Measurements from ENCODE around the gene TNFRSF14.

TNFRSF14 gene

DNA sequence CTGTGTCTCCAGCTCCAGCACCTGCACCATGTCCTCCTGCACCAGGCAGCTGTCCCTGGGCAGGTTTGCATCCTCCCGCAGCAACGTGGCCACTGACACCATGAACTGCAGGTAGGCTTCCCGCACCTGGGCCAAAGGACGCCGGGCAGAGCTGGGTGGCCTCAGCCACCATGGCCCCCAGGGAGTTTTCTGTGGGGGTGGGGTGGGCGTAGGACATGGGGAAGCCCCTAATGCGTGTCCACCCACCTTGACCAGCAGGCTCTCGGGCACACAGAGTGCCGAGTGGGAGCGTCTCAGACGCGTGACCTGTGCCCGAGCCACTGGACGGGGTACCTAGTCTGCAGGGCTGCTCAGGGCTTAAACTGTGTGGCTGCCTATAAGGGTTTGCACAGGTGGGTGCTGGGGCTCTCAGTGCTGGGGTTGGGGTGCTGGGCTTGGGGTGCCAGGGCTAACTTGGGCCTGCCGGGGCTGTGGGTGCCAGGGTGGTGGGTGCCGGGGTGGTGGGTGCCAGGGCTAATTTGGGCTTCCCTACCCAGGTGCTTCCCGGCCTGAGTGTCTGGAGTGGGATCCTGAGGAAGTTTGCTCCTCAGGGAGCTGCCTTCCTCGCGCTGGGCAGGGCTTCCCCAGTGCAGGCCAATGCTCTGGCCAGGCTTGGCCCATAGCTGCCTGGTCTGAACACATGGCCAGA is 48.1 kb downstream of the TNFRSF14 start:
- DNase-seq: no peak

DNA sequence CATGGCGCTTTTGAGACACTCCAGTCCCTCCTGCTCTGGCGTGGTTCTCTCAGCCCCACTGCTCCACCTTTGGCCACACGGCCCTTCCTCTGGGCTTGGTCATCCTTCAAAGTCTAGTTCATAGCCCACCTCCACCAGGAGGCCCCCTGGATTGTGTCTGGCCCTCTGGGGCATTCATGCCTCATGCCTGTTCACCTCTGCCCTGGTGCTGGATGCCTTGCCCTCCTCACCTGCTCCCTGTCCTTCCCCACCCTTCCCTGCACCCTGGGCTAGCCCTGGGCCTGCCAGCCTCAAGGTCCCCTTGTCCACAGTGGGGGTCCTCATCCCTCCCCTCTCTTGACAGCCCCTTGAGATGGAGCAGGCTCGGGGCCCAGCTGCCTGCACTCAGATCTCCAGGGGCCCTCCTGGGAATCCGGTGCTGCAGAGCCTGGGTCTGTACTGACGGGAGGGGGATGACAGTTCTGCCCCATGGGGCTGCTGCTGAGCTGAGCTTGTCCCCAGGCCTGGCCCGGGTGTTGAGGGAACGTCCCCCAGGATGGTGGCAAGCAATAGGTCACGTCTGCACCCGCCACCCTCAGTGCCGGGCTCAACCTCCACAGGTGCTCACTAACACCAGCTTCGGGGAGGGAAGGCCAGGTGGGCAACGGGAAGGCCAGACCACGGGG is 48.8 kb downstream of the TNFRSF14 start:
- DNase-seq: no peak

DNA sequence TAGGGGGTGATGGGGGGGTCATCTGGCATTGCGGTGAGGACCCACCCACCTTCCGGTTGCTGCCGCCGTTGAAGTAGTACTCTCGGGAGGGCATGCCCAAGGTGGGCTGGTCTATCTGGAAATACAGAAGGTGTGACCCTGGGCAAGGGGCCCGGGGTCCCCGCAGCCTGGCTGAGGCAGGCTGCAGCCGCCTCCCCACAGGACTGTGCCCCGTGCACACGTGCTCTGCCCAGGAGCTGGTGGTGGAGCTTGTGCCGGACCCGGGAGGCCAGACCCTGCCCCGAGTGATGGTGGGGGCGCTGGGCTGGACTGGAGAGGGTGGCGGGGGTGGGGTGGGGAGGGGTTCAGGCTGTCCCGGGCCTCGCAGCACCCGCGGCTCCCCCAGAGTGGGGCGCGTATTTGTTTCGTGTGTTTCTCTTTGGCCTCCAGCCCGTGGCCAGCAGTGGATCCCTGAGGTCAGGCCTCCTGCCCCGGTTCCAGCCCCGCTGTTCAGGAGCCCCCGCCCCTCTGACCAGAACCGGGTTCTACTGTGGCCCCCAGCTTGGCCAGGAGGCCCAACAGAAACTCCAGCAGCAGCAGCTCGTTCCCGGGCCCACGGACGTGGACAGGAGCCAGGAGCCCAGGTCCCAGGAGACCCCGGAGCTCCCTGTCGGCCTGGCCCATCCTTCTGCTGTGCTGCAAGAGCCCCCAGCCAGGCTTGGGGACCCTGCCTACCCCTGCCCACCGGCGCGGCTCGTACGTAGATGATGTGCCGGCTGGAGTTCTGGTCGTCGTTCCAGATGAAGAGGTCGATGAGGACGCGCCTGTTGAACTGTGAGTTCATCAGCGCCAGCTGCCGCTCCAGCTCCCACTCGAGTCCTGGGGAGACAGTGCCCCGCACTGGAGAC is 49.6 kb downstream of the TNFRSF14 start:
- no peak for DNase-seq

DNA sequence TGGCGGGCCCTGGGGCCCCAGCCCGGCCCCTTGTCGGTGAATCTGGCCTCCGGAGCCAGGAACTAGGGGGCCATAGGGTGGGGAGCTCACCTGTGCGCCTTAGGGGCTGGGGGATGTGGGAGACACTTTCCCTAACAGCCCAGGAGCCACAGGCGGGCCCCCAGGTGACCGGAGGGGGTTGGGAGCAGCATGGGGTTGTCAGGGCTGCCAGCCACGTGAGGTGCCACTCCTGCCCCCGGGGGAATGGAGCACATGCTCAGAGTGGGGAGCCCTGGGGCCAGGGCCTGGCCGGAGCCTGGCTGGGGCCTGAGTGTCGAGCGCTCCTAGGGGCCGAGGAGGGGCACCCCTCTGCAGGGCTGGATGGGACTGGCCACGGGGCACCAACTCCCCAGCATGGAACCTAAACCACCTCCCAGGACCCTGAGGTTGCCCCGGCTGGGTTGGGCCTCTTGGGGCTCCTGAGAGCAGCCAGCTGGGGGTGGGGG is 50.3 kb downstream of the TNFRSF14 start:
- DNase-seq: no peak

DNA sequence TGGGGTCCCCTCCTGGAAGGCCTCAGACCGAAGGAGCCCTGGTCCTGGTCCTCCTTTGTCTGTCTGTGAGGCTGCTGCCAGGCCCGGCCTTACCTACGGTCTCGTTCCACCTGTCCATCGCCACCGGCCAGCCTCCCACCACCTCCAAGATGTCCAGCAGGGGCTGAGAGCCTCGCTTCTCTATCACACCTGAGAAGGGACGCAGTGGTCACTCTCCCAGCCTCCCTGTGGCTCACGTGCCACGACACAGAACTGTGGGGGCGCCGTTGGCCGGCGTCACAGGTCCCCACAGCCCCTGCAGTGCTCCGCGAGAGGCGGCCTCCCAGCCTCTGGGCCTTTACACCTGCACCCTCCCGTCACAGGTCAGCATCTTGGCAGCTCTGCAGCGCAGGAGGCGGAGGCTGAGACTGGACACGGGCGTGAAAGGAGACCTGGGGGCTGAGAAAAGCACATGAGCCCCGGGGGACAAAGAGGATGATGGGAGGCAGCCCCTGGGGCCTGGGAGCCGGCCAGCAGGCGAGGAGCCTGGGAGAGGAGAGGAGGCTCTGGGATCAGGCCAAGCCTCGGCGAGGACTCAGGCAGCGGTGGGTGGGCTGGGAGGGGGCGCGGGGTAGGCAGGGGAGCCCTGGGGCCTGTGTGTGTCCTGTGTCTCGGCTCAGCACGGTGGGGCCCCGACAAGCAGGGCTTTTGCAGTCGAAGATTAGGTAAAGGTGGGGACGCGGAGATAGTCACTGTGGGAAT is 50.9 kb downstream of the TNFRSF14 start:
- no peak for DNase-seq

DNA sequence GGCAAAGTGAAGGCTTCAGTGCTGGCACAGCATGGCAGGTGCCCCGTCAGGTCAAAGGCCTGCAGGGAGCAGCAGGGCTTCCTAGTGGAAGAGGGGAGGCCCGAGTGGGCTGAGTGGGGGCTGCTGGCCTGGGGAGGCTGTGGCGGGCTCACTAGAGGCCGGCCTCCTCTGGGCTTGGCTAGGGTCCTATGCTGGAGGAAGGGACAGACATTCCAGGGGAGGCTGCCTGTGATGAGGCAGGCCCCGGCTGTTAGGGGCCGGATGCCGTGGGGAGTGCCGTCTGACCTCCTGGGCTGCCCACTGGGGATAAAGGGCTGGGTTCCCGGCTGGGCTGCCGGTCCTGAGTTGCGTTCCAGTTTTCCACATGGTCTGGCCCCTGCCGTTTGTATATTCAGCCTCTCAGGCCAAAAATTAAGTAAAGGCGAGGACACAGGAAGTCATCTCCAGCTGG is 51.5 kb downstream of the TNFRSF14 start:
- no peak for DNase-seq

DNA sequence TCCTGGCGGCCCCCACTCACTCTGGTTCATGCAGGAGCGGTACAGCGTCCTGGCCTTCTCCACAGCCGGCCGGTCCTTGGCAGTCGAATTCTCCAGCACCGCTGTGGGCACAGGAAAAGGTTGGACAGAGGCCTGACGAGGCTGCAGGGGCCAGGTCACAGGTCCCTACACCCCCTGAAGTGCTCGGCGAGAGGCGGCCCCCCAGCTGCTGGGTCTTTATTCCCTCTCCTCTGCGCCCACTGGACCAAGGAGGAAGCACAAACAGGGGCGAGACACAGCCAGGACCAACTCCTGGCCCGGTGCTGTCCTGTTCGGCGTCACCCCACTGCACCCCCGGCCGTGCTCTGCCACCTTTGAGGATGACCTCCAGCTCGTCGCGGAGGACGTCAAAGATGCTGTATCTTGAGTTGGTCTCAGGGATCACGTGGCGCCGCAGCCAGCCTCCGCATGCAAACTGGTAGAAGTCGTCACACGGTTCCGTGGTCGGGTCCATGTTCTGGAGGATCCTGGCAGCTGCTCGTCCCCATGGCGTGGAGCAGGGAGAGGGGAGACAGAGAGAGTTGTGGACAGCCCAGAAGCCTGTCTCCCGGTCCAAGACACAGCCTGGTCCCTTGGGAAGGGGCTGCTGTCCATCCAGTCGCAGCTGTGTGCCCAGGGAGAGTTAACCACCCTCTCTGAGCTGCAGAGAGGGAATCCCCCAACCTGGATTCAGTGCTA is 53.3 kb downstream of the TNFRSF14 start:
- no peak for DNase-seq

DNA sequence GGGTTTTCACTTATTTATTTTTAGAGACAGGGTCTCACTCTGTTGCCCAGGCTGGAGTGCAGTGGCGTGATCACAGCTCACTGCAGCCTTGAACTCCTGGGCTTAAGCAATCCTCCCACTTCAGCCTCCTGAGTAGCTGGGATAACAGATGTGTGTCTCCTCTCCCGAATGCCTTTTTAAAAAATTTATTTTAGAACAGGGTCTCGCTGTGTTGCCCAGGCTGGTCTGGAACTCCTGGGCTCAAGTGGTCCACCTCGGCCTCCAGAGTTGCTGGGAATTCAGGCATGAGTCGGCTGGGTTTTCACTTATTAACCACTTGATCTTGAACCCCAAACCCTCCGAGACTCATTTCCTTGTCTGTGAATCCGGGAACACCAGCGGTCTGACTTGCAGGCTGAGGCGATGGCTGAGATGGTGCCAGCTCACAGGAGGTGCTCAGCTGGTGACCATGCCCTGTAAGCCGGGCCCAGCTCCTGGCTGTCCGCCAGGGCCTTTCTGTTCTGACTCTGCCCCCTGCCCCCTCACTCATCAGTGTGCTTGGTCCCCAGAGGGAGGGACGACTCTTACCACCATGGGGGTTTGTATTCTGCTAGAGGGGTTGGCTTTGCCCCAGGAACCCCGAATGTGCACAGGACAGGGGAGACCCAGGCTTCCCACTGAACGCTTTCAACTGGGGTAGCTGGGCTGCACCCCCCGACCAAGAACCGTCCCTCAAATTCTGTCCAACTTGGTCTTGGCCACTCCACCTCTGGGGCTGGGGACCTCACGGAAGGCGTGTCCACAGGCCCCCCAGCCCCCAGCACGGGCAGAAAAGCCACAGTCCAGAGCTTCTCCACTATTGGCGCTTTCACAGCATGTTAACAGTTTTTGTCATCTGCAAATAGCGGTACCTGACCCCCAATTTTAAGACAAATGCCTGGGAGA is 54.1 kb downstream of the TNFRSF14 start:
- no peak for DNase-seq

DNA sequence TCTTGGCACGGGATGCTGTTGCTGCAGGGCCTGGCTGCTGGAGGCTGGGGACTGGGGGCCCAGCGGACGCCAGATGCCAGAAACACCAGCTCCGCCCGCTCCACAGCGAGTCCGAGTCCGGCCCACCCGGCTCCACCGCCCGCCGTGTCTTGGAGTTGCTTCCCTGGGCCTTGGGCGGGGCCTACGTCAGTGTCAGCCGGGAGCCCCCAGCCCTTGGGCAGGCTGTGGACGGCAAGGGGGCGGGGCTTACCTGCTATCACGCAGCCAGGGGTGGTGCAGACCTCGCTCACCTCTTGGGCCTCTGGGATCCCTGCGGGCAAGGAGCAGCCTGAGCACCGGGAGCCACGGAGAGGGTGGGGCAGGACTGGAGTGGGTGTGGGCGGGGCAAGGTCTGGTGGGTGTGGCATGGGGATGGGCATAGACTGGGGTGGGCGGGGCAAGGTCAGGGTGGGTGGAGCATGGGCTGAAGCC is 54.9 kb downstream of the TNFRSF14 start:
- no peak for DNase-seq

DNA sequence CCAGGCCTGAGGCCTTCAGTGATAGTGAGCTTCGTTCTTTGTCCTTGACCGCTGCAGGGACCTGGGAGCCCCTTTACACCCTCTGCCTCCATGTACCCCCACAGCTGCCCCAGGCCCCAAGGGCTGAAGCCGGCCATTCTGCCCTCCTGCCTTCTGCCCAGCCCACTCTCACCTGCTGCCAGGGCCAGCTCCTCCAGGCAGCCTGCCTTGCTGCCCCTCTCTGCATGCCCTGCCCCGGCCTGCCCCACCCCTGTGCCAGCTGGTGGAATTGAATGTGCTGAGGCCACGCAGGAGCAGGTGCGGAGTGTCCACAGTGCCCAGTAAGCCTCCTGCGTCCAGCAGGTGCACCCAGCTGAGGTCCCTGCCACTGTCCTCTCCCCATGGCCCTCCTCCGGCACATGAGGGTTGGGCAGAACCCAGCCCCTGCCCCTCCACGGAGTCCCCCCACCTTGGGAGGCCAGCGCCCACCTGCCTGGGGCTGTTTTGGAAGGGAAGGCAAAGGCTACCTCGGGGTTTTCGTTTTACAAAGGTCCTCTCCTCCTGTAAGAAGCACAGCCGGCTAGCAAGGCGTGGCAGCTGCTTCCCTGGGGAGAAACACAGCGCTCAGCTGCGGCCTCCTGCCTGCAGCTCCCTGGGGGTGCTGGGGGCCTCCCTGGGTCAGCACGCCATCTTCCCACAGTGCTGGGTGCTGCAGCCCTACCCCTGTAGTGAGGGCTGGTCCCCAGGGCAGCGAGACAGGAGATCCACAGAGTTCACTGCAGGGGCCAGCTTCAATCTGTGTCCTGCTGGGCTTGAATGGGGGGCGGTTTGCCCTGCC is 55.7 kb downstream of the TNFRSF14 start:
- no peak for DNase-seq

DNA sequence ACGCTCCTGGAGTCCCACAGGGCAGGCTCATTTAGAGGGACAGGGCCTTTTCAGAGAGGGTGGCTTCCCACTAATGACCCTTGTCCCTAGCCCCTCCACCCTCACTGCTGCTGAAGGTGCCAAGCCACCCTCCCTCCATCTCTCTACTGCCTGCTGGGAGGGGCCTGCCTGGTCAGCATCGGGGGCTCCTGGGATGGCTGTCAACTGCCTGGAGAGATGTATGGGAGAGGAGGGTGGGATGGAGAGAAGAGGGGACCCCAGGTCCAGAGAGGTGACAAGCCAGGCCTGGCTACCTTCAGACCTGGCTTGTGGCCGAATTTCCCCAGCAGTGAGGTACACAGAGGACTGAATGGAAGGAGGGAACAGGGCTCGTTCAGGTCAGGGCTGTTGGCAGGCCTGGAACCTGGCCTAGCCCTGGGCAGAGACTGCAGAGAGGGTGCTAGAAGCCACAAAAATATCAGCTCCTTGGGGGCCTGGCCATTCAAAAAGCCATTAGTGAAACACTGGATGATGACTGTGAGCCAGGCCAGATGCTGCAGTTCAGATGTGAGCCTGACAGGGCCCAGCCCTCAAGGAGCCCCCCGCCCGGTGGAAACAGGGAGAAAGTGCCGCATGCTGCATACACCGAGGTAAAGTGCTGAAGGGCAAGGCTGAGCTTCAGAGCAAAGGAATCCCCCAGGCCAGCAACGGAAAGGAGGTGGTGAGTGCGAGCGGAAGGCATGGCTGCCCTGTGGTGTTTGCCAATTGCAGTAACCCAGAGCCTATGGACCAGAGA is 56.6 kb downstream of the TNFRSF14 start:
- no peak for DNase-seq

Data from NCI-H1694 treated with DMSO at 0.1 percent for 48 hours (cell line).